HG02759 (cell line): ENCODE results near the gene GPR87.

ENCODE experiments used
- ATAC-seq: cut with Tn5 transposase; IDR thresholded peaks from one replicate; pipeline ENCODE4 v1.9.1; 2021; ENCODE audit warnings: mild to moderate bottlenecking, moderate library complexity; ENCODE audit not compliant: unreplicated experiment

Gene GPR87

DNA sequence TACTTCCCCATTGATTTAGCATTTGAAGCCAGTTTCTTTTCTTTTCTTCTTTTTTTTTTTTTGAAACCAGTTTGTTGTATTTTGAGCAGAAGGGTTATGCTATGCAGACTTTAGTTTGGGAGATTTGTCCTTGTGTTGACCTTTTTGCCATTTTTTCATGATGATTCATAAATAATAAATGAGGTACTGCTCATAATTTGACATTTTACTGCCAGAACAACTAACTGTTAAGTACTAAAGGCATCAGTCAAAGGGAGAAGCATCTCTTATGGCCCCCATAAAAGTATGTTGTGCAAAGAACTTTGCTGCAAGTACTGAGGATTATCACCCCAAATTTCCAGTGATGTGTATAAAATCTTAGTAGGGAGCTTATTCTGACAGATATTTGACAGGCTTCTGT, 1.7 kb upstream of the GPR87 start:
- no peak for ATAC-seq

DNA sequence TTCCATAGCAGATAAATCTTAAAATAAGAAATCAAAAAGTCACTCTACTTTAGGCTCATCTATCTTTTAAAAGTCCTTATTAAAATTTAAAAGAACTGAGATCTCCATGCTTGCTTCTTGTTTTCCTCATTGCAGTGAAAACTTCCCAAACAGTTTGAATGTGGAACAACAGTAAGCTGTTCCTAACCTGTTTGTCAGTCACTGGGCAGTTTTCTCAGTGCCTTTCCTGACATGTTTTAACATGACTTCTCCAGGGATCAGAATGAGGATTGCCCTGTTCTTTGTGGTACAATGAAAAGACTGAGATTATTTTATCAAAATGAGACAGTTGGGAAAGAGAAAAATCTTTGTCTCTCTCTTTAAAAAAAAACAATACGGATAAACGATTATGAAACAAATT, 774 bp downstream of the GPR87 start:
- no peak for ATAC-seq

DNA sequence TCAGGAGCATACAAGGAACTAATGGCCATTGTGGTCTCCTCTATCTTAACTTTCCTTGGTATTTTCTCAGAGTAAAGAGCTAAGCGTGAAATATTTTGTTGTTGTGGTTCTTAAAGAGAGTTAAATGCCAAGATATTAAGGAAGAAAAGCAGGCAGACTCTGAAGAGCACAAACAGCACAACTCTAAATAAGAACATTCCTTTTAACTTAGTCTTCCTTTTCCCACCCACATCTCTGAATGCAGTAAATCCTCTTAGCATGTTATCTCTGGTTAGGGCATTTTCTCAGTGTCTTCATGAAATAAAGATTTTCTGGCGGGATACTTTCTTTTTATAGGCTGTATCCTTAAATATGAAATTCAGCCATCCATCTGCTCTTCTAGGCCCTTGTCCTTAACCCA, 1.5 kb downstream of the GPR87 start:
- no peak for ATAC-seq

DNA sequence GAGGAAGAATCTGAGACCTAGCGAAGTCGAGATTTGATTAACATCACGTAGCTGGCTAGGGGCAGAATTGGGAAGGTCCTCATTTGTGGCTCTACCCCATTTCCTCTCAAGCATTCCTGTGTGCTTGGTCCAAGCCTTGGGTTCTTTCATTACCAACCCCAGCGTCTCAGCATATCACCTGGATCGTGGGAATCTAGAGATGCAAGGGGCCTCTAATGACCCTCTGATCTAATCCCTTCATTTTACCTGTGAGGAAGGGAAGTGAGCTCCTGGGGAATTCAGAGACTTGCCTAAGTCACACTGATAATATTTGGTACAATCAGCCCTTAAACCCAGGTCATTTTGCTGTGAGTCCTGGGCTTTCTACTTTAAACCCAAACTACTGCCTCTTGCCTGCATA, 2.0 kb downstream of the GPR87 start:
- ATAC-seq, result no peak

DNA sequence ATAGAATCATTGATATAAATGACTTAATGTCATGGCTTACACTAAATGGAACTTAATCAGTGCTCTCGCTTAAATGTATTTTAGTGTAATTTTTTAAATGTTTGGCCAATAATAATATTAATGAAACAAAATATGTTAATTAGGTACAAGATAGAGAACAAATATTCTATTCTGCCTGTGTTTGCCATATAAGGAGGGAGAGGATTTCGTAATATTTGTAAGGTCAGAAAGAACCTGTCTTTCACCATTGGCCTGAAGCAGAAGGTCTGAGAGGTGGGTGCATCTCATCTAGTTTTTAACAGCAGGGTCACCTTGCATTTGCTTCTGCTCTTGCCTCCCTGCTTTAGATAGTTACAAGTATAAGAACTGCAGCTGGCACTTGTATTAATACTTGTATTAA, 2.5 kb downstream of the GPR87 start:
- no peak for ATAC-seq

DNA sequence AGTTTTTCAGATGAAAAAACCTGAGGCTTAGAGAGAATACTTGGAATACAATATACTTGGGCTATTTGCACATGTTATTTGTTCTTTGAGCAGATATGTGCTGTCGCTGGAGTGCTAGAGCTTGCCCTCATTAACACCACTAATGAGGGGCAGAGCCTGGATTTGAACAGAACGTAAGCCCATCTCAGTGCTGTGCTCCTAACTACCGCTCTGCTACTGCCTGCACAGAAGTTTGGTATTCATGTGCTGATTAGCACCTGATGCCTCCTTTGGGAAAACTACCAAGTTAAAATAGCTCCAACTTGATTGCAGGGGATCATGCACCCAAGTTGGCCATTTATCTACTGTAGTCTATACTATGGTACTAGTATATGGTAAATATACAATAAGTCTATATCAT, 3.6 kb downstream of the GPR87 start:
- no peak for ATAC-seq

DNA sequence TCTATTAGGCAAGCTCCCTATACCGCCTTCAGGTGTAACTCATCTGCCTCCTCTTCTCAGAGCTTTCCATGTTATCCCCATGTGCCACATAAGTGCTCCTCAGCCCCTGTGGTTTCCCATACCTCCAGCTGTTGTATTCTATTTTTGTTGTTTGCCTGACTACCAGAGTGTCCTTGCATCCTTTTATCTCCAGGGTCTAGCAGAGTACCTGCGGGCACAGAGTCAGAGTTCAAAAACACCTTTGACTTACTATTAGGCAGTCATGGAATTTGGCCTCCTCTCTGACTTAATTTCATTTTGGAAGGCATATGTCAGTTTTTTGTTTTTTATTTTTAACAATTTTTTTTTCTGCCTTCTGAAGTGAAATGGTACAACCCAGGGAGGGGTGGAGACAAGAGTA, 7.1 kb downstream of the GPR87 start:
- no peak for ATAC-seq

DNA sequence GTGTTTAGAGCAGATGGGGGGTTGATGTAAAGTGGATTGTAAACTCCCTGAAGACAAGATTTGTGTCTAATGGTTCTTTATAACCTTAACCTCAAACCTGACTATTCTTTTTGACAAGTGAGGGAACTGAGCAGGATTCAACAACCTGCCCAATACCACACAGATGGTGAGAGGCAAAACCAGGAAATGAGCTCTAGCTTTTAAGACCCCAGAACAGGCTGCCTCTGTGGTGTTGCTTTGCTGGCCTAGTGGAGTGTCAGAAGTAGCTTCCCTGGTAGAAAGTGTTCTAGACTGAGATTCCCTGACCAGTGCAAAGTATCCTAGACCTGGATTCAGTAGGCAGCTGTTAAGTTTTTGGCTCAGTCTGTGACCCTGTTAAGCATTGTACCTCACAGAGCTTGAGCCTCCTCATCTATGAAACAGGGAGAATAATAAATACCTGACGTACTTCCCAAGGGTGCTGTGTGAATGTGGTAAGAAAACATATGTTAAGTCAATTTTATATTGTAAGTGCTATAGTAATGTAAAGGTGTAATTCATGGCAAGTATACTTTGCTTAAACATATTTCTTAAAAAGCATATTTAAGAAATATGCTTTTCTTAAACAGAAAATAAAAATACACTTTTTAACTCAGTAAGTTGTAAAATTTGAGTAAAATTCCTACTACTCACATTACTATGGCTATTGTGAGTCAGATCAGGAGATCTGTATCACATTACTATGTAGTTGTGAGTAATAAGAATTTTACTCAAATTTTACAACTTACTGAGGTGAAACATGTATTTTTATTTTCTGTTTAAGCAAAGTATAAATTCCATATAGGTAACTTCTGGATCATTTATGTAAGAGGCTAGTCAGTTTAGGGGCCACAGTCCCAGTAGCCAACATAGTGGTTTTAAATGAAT, 8.8 kb downstream of the GPR87 start:
- ATAC-seq, result no peak

DNA sequence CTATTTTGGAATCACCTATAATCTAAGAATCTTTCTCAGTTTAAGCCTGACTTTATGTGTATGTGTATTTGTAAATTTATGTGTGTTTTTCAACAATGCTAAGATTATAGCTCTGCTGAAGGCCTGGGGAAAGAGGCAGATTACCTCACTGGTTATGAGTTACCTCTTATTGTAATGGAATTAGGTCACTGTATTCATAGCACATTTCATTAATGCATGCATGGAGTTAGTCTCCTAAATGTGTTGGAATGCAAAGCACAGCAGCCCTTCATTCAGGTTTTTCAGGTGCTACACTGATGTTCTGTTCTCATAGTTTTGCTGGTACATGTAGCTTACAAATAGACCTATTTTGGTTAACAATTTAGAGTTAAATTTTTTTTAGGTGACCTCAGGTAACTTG, 9.5 kb downstream of the GPR87 start:
- no peak for ATAC-seq

DNA sequence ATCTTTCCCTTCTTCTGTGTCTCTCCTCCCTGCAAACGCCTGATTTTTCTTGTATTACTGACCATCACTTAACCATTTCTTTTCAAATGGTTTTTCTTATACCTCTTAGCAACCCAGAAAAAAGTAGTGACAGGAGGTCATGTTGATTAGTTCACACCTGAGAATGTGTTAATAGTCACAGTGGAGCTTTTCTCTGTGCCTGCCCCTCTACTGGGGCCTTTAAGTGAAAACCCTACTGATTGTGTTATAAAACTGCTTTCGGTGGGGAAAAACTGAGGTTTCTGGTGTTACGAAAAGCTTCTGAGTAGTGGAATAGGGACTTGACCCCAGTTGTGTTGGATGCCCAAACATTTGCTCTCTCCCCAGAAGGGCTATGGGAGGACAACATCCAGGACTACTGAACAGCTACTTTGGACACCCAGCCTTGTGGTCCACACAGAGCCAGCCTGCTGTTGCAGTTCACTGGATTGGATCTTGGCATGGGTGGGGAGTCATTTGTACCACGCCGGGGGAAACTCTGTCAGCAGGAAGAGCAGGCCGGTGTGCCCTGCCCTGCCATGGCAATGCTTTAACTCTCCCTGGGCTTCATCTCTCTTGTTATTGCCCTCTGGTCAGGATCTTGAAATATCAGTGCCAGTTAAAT, 10.3 kb downstream of the GPR87 start:
- no peak for ATAC-seq

DNA sequence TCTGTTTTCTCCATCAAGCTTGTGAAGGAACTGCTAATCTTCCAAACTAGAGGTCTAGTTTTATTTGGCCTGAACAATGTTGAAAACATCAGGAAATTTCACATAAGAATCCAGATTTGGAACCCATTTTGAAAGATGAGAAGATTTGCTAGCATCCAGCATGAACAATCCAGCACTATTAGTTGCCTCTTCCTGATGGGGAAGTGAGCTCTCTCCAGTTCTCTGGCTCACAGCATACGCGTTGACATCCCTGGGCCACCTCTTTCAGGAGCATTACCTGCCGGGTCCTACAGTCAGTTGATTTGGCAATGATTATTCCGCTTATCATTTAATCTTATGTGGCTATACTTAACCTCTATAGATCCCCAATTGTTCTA, 10.9 kb downstream of the GPR87 start:
- no peak for ATAC-seq

DNA sequence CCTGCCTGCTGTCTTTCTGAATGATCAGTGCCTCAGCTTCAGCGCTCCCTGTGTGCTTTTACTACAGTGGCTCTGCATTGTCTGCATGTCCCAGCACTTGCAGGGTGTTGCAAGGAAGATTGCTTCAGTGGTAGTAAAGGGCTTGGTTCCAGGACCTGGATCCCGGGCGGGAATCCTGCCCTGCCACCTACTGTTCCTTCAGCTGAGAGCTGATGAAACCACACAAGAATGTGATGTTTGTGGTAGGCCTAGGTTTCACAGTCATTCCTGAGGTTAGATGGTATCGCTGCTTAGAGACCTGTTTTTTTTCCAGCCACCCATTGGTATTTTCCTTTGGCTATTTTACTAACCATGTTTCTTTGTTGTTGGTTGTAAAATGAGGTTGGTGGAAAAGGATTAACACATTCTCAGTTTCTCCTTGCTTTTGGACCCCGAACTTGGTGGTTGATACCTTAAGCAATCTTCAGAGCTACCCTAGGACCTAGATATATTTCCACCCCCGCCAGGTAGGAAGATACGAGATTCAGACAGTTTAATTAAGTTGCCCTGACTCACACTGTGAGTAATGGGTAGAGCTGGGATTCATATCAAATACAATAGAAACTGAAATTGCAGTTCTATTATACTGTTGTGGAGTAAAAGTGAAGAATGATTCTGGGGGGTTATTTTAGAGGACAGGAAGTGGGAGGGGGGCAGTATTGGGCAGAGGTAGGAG, 11.4 kb downstream of the GPR87 start:
- ATAC-seq, result no peak

DNA sequence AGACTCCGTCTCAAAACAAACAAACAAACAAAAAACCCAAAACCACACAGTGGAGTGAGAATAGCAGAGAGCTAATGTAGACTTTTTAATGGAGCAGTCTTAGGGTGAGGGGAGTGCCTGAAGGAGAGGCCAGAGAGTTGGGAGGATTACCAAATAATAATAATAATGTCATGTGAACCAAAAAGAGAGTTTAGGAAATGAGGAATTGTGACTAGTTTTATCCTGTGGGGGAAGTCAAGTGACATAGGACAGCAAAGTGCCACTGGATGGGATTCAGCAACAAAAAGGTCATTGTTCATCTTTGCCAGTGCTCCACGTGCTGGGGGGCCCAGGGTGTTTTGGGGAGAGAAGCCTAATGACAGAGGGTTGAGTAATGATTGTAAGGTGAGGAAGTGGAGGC, 12.9 kb downstream of the GPR87 start:
- no peak for ATAC-seq

DNA sequence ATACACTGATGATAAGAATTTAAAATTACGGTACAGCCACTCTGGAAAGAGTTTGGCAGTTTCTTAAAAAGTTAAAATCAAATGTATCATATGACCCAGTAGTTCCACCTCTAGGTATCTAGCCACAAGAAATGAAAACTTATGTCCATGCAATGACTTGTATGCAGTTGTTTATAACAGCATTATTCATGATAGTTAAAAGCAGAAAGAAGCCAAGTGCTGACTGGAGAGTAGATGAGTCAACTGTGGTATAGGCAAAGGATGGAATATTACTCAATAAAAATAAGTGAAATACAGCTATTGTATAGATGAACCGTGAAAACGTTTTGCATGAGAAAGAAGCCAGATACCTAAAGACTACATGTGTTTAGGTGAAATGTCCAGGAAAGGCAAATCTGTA, 14.8 kb downstream of the GPR87 start:
- no peak for ATAC-seq

DNA sequence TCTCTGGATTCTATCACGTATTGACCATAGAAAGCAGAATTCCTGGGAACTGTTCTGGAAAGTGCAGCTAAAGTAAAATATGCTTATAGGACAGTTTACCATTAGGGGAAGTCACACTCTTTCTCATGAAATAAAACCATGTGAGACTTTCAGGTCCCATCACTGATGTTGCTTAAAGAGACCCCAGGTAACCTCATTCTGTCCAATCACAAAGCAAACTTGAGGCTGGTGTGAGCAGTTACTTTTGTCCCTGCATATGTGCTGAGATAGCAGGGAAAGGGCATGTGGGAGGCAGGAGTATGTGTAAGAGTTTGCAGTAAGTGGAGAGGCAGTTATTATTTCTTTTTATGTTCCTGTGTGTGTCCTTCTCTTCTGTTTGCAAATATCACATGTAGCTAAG, 16.1 kb downstream of the GPR87 start:
- no peak for ATAC-seq

DNA sequence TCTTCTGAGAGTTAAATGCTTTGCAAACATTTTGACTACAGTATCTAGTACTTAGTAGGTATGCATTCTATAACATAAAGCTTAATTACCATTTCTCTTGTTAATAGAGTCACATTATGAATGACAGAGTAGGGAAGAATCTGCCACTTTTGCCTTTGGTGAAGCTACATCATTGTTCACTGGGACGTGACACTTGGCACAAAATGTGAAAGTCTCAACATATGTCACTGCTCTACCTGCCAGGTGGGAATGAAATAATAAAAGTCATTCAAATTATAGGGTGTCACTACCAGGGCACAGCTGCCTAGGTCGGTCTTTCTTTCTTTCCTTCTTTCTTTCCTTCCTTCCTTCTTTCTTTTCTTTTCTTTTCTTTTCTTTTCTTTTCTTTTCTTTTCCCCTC, 17.6 kb downstream of the GPR87 start:
- ATAC-seq, result no peak

DNA sequence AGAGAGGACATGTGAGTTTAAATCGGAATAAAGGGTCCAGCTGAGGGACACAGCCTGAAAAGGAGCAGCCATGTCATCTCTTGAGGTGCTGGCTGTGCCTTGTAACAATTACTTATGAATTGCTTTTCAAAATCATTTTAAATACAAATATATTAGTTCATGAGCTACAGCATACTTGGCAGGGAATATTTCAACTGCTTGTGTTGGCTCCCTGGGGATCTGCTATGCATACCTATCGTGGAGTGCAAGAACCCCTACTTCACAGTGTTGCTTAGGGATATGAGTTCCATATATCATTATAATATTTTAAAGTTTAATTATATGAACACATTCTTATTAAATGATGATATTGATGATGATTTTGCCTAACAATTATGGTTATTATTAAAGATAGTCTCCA, 19.2 kb downstream of the GPR87 start:
- ATAC-seq, result no peak

DNA sequence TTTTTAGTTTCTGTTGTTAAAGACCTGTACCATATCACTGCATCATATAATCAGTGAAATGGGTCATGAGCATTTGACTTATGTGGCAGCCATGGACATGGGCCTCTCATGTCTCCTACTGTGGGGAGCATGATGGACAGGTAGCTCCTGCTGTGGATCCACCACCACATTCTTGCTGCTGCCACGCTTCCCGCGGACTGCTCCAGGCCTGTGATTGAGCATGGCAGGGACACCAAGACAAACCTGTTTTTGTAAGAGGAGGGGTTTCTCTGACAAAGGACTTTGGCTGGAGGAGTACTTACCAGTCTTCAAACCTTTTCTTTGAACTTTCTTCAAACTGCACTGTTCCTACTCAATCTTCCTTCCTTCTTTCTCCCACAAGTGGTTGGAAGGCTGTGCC, 20.4 kb downstream of the GPR87 start:
- no peak for ATAC-seq

DNA sequence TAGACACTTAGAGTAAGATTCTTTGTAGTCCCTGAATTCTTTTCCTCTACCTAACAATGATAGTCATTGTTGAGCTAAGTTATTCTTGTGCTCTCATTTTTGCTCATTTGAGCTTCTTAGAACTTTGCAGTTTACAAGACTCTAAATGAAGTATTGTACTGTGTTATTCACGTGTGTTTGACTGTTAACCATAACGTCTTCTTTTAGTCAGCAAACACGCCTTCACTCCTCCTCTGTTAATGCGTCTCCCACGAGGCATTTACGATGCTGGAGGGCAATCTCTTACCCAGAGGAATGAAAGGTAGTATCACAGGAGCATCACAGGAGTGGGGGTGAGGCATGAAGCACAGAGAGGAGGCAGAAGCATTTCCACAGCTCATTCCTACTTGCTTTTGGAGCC, 23.5 kb downstream of the GPR87 start:
- ATAC-seq, result no peak

DNA sequence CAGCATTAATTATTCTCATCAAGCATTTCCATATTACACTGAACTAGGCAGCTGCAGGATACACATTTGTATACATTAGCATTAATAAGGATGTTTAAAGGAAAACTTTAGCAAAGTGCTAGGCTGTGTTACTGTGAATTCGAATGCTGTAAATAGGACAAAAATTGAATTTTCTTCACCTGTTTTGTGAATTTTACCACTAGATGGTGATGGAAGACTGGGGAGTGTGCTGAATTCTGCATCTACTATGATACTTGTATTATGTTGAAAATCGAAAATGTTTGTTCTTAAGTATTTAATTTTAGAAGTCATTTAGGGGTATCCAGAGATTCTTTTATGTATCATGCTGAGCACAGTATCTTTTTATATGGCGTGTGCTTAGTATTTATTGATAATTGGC, 25.9 kb downstream of the GPR87 start:
- ATAC-seq, result no peak

DNA sequence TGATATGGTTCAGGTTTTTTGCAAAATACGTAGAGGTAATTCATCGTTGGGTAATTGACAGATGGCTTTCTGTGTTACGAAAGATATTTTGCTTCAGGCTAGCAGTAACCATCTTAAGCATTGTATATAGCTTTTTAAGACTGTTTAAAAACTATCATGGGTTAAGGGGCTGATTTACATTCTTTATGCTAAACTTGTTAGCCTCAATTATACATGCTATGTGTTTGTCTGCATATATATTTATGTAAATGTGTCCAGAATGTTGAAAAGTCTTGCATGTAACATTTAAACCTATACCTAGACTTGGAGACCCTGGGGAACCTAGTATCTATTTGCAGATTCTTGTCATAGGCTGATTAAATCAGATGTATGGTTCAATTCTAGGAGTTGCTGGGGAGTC, 27.2 kb downstream of the GPR87 start:
- ATAC-seq, result no peak

DNA sequence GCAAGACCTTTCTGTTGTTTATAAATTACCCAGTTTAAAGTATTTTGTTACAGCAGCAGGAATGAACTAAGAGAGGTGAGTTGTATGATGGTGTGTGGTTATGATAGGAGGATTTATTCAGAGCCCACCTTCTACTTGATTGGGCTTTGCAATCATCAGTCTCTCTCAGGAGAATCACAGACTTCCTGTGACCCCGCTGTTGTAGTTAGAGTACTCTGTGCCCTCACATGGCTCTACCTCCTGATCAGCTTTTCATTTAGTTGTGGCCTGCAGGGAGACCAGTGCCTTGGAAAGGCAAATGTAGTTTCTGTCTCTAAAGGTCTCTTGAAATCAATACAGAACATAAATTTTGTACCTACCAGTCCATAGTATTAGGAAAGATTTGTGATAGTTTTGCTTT, 30.7 kb downstream of the GPR87 start:
- no peak for ATAC-seq
